ENCODE data around the gene TTC13.

- TF ChIP-seq EP300 (IDR thresholded peaks at IDR 0.05) (no peak), CTCF (IDR thresholded peaks at IDR 0.05) (no peak), POLR2A (IDR thresholded peaks at IDR 0.05) (no peak), POLR2AphosphoS5 (IDR thresholded peaks at IDR 0.05) (no peak)
These were observed 53.1 kb downstream of the TTC13 start for GRCh38 chr1:230925608-230926007.

Data from sigmoid colon (tissue), 4 donors.